Panc1 (cell line): ENCODE results near the gene C2CD4A. TPM values are rescaled to one million over a fixed set of nuclear protein-coding genes. Genes with fewer than 3 reads are reported as not detected.

Experiments
- ATAC-seq: fragments of 200-7000 bp; cut with Tn5 transposase; 2 replicates; pipeline ENCODE4 v1.9.1; 2020; ENCODE audit warnings: mild to moderate bottlenecking, moderate library complexity
- BruUV-seq: library from RNA; stranded (reverse); fragments of 400-500 nt; replicated peaks from 2 replicates; lab custom pipeline; 2021; lab: Mats Ljungman, UMichigan
- CTCF ChIA-PET: fragments of 300-600 bp; sonication (Branson Sonifier 250); formaldehyde crosslinking; loops from one replicate; lab custom pipeline; 2022; ENCODE audit warnings: antibody characterized with exemption; lab: Charles Lee
- POLR2A ChIA-PET: fragments of 300-600 bp; sonication (Branson Sonifier 250); formaldehyde crosslinking; loops from one replicate; lab custom pipeline; 2022; ENCODE audit warnings: antibody characterized with exemption; lab: Charles Lee
- DNase-seq: peaks from one replicate; pipeline ENCODE4 v3.0.0-alpha.2; 2010; ENCODE audit warnings: low read depth, low spot score
- H3K27ac ChIP-seq: 2 replicates; pipeline ENCODE4 v1.5.1; 2011; ENCODE audit warnings: mild to moderate bottlenecking, low read length, inconsistent platforms
- H3K27me3 ChIP-seq: fragments of 200-500 bp; sonication (Bioruptor generic); 2 replicates; pipeline ENCODE4 v1.6.0; 2014; ENCODE audit warnings: low read length, inconsistent platforms; ENCODE audit not compliant: control insufficient read depth, insufficient read depth
- H3K36me3 ChIP-seq: fragments of 200-500 bp; sonication (Bioruptor generic); 2 replicates; pipeline ENCODE4 v1.5.1; 2014; ENCODE audit warnings: inconsistent platforms, mild to moderate bottlenecking, low read length, moderate library complexity; ENCODE audit not compliant: control insufficient read depth, insufficient read depth
- H3K4me1 ChIP-seq: 2 replicates; pipeline ENCODE4 v1.5.1; 2011; ENCODE audit warnings: inconsistent platforms, mild to moderate bottlenecking, low read length, moderate library complexity; ENCODE audit not compliant: control insufficient read depth, insufficient read depth
- H3K4me3 ChIP-seq, 2 experiments: 2 replicates each; pipeline ENCODE4 v1.5.1; 2011 to 2012; ENCODE audit warnings: low read depth in 2 of 2, low read length in 2 of 2, mild to moderate bottlenecking in 2 of 2, inconsistent platforms in 1 of 2, moderate library complexity in 1 of 2
- H3K9me3 ChIP-seq: fragments of 200-500 bp; sonication (Bioruptor generic); 2 replicates; pipeline ENCODE4 v1.5.1; 2014; ENCODE audit warnings: low read depth, mild to moderate bottlenecking, inconsistent platforms, low read length, moderate library complexity; ENCODE audit not compliant: control insufficient read depth, insufficient read depth
- POLR2AphosphoS5 ChIP-seq: IDR thresholded peaks from 2 replicates; pipeline ENCODE4 v1.6.1; 2012; ENCODE audit warnings: mild to moderate bottlenecking, low read depth, low read length, moderate library complexity
- REST ChIP-seq, 2 experiments: IDR thresholded peaks; 2 replicates each; pipeline ENCODE4 v1.6.1; 2011 to 2012; ENCODE audit warnings: low read depth in 2 of 2, control low read depth in 1 of 2, low read length in 1 of 2, mild to moderate bottlenecking in 1 of 2, moderate library complexity in 1 of 2; ENCODE audit not compliant: insufficient read depth in 1 of 2
- SIN3A ChIP-seq: IDR thresholded peaks from 2 replicates; pipeline ENCODE4 v1.6.1; 2012; ENCODE audit warnings: low read depth, mild to moderate bottlenecking, low read length, moderate library complexity, borderline replicate concordance; ENCODE audit not compliant: insufficient read depth
- TCF7L2 ChIP-seq: IDR thresholded peaks from 2 replicates; pipeline ENCODE4 v1.6.1; 2011; ENCODE audit warnings: mild to moderate bottlenecking, low read depth, low read length, inconsistent platforms
- in situ Hi-C: cut with HindIII; loops from 2 replicates; pipeline ENCODE4 v1.10.0; 2016; ENCODE audit warnings: low sequenced_read_pairs, low pct_unique_long_range_greater_than_20kb
- intact Hi-C: fragments of 100-400 bp; cut with micrococcal nuclease; formaldehyde crosslinking; loops from one replicate; pipeline ENCODE4 v1.10.0; 2022; ENCODE audit not compliant: unreplicated experiment
- total RNA-seq: library from RNA; stranded (reverse); gene quantifications from one replicate; pipeline ENCODE4 v1.2.1, GENCODE V29; 2021; ENCODE audit not compliant: unreplicated experiment
- TF ChIP-seq, protein P1 (sequence below): fragments of 450-650 bp; IDR thresholded peaks from 2 replicates; pipeline ENCODE4 v1.5.1; 2017; ENCODE audit warnings: mild to moderate bottlenecking

C2CD4A gene
- total RNA-seq, 1 experiment from 2014 or later: 0.15 TPM

DNA sequence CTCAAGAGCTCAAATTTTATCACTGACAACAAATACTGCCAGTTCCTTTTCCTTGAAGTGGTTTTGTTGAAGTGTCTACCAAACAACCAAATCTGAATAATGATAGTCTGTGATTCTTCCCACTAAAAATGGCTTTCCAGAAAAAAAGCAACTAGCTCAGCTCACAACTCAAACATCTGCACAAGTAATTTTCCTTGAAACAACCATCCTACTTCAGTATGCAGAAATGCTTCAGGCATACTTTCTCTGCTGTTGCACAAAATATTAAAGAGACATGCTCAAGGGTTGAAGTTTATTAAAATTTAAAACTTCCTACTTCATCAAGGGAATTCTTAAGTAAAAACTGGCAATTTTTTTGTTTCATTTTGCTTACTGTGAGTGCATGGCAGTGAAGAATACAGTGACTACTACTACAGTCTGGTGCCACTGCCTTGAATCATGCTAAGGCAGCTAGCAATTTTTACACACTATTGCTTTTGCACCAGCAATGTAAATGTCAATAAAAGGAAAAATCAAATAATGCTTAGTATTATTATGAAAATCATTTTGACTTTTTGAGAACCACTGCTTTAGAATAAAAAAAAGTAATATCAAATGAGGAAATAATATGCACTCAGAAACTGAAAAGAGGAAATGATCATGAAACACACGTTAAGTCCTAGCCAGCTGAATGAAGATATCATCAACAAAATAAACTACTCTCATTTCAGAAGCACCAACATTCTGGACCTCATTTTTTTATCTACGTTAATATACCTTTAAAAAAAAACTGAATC is 40.1 kb upstream of the C2CD4A start:
- POLR2A ChIA-PET: no interaction called here
- in situ Hi-C loops (no loop called here), intact Hi-C loops (no loop called here)
- ATAC-seq (no peak), DNase-seq (no peak)
- H3K4me1 ChIP-seq: no peaks in the 10 kb centered on the region
- CTCF ChIA-PET: no interaction called here
- no peak overlapping the region for H3K27ac ChIP-seq
- no peaks in the 10 kb centered on the region for H3K36me3 ChIP-seq
- no peak overlapping the region for H3K4me3 ChIP-seq
- no TSS peak for BruUV-seq
- H3K9me3 ChIP-seq: no peaks in the 10 kb centered on the region
- TF ChIP-seq SIN3A (no peak), REST (IDR thresholded peaks at IDR 0.05; ENCODE audit: insufficient read depth in 1 of 2, low read depth in 2 of 2, low read length in 1 of 2) (no peak), POLR2AphosphoS5 (no peak), TCF7L2 (no peak)
- TF ChIP-seq, protein P1, sequence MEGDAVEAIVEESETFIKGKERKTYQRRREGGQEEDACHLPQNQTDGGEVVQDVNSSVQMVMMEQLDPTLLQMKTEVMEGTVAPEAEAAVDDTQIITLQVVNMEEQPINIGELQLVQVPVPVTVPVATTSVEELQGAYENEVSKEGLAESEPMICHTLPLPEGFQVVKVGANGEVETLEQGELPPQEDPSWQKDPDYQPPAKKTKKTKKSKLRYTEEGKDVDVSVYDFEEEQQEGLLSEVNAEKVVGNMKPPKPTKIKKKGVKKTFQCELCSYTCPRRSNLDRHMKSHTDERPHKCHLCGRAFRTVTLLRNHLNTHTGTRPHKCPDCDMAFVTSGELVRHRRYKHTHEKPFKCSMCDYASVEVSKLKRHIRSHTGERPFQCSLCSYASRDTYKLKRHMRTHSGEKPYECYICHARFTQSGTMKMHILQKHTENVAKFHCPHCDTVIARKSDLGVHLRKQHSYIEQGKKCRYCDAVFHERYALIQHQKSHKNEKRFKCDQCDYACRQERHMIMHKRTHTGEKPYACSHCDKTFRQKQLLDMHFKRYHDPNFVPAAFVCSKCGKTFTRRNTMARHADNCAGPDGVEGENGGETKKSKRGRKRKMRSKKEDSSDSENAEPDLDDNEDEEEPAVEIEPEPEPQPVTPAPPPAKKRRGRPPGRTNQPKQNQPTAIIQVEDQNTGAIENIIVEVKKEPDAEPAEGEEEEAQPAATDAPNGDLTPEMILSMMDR: no peak
- H3K27me3 ChIP-seq: no peaks in the 10 kb centered on the region

DNA sequence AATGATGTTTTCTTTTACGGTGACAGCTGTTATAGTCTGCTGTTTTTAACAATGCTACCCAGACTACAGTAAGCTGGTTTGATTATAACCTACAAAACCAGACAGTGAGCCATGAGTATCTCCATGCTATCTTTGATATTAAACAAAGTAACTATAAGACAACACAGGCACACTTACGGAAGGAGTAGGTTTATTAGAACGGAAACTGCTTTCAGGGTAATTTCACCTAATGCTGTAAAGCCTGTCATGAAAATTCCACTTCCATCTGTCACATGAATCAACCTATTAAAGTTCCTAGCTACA is 39.6 kb upstream of the C2CD4A start:
- in situ Hi-C loops: no loop called here
- intact Hi-C loops: no loop called here
- no peaks in the 10 kb centered on the region for H3K4me1 ChIP-seq
- no peaks in the 10 kb centered on the region for H3K27me3 ChIP-seq
- no TSS peak for BruUV-seq
- ATAC-seq (no peak), DNase-seq (no peak)
- no peak overlapping the region for H3K4me3 ChIP-seq
- H3K9me3 ChIP-seq: no peaks in the 10 kb centered on the region
- H3K27ac ChIP-seq: no peak overlapping the region
- ChIA-PET CTCF (no interaction called here), POLR2A (no interaction called here)
- H3K36me3 ChIP-seq: no peaks in the 10 kb centered on the region; the same call in 1 of the 2 replicates
- no peak for TF ChIP-seq TCF7L2
- no peak for TF ChIP-seq REST (IDR thresholded peaks at IDR 0.05; ENCODE audit: insufficient read depth in 1 of 2, low read depth in 2 of 2, low read length in 1 of 2)
- TF ChIP-seq, protein P1: no peak
- TF ChIP-seq POLR2AphosphoS5: no peak
- no peak for TF ChIP-seq SIN3A
